Endometrial microvascular endothelial cells (primary cell): Measurements from ENCODE around the gene INSL3. TPM values are rescaled to one million over a fixed set of nuclear protein-coding genes. Genes with fewer than 3 reads are reported as not detected.
"Not testable (repeated sequence)": the region's sequence is repeated elsewhere in the genome, so short reads cannot be mapped to it uniquely, and the experiment has no call there.

Source experiments
- in situ Hi-C: cut with HindIII; loops from 2 replicates; pipeline ENCODE4 v1.10.0; 2017; ENCODE audit warnings: low sequenced_read_pairs, low pct_unique_long_range_greater_than_20kb; ENCODE audit errors: inconsistent ontology term
- total RNA-seq: library from RNA; depleted of rRNA; stranded (reverse); fragments of >200 nt; gene quantifications from one replicate; pipeline ENCODE4 v1.2.3, GENCODE V29; 2015; ENCODE audit errors: inconsistent ontology term

The INSL3 gene
- total RNA-seq, 1 donor from 2014 or later = not detected

- in situ Hi-C loops = no loop called here
Measured at GRCh38 chr19:17796013-17796837, 25.1 kb downstream of the INSL3 start.

GRCh38 chr19:17795495-17795856 lies 25.8 kb downstream of the INSL3 start:
- in situ Hi-C loops = no loop called here

DNA sequence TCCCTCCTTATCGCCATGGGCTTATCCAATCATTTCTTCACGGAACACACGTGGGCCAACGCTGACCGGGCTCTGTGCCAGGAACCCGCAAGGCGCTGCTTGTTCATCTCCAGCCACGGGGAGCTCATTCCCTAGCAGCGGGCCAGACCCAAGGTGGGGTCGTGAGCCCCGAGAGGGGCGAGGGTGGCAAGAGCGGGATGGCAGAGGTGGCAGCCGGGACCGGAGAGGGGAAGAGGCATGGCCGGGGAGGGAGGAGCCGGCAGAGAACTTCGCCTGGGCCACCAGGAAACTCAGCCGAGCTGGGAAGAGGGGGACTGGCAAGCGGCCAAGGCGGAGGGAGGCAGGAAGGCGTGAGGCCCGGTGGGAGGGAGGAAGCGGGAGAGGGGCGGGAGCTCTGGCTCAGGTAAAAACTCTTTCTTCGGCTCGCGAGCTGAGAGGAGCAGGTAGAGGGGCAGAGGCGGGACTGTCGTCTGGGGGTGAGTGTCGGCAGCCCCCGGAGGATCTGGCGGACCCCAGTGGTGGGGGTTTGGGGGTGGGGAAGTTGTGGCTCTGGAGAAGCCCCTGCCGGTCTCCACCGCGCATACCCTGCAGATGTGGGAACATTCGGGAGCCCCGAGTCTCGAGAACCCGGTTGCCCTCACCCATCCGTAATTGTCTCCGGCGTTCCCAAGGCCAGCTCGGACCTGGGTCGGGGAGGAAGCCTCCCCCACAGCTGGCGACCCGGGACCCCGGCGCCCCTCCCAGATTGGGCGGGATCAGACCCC lies 26.4 kb downstream of the INSL3 start, which contains the start of gene B3GNT3:
Gene B3GNT3, plus strand, starts transcription at position 408 of the 764 bp plus-strand sequence. CDS start 12,670 bp downstream, outside the sequence.
- in situ Hi-C loops = no loop called here

GRCh38 chr19:17794412-17794730 lies 26.9 kb downstream of the INSL3 start:
- in situ Hi-C loops = no loop called here

GRCh38 chr19:17790059-17790780 lies 31.1 kb downstream of the INSL3 start:
- in situ Hi-C loops = no loop called here

GRCh38 chr19:17788632-17789031 lies 32.7 kb downstream of the INSL3 start:
- in situ Hi-C loops = no loop called here

DNA sequence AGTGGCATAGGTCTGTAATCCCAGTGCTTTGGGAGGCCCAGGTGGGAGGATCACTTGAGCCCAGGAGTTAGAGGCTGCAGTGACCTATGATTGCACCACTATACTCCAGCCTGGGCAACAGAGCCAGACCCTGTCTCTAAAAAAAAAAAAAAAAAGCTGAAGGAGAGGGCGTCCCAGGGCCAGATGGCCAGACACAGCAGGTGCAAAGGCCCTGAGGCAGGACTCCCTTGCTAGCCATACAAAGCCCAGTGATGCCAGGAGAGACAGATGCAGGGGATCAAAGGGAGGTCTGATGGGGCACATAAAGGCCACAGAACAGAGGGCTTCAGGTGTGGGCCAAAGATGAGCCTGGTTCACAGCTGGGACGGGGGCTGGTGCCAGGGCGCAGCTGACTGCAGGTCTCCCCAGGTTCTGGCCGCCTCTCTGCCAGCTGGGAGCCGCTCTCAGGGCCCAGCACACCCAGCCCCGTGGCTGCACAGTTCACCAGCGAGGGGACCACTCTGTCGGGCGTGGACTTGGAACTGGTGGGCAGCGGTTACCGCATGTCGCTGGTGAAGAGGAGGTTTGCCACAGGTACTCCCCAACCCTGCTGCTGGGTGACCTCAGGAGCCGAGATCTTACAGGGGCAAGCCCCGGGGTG lies 33.9 kb downstream of the INSL3 start:
- in situ Hi-C loops = no loop called here

DNA sequence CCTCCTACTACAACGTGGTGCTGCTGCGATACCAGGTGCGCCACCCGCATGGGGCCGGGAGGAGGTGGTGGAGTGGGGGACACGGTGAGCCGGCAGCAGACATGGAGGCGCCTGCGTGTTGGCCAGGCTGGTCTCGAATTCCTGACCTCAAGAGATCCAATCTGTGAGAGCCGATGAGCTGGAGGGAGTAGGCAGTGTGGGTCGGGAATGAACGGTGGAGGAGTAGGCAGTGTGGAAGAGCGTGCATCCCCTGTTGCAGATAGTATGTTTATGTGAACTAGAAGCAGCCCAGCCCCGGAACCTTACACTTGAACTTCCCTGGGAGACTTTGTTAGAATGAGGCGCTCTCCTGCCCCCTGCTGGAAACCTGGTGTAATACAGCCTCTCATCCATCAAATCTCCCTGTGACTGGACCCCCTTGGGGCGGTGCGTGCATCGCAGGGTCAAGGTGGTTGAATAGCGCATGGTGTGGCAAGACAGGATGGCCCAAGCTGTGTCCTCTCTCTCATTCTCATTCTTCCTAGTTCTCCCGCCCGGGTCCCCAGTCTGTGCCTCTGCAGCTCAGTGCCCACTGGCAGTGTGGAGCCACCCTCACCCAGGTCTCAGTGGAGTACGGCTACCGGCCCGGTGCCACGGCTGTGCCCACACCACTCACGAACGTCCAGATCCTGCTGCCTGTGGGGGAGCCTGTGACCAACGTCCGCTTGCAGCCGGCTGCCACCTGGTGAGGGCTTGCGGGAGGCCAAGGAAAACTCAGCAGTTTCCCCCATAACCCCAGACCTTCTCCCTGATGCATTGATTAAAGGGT lies 36.9 kb downstream of the INSL3 start:
- in situ Hi-C loops = no loop called here

GRCh38 chr19:17783721-17784120 lies 37.6 kb downstream of the INSL3 start:
- in situ Hi-C loops = not testable (repeated sequence)

DNA sequence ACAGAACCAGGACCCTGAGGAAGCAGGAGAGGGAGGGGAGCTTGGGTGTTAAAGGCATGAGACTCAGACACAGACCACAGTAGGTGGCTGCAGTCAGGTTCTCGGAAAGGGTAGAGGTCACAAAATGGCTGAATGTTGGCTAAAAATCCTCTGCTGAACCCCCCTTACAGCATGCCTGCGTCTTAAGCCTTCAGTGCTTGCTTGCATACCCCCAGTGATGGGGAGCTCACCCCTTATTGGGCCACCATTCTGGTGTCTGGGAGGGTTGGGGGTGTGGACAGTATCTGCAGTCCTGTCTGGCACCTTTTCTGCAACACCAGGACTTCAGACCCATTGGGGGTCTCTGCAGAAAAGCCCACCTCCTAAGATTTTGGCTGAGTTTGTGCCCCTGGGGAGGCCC lies 40.5 kb downstream of the INSL3 start:
- in situ Hi-C loops = no loop called here

DNA sequence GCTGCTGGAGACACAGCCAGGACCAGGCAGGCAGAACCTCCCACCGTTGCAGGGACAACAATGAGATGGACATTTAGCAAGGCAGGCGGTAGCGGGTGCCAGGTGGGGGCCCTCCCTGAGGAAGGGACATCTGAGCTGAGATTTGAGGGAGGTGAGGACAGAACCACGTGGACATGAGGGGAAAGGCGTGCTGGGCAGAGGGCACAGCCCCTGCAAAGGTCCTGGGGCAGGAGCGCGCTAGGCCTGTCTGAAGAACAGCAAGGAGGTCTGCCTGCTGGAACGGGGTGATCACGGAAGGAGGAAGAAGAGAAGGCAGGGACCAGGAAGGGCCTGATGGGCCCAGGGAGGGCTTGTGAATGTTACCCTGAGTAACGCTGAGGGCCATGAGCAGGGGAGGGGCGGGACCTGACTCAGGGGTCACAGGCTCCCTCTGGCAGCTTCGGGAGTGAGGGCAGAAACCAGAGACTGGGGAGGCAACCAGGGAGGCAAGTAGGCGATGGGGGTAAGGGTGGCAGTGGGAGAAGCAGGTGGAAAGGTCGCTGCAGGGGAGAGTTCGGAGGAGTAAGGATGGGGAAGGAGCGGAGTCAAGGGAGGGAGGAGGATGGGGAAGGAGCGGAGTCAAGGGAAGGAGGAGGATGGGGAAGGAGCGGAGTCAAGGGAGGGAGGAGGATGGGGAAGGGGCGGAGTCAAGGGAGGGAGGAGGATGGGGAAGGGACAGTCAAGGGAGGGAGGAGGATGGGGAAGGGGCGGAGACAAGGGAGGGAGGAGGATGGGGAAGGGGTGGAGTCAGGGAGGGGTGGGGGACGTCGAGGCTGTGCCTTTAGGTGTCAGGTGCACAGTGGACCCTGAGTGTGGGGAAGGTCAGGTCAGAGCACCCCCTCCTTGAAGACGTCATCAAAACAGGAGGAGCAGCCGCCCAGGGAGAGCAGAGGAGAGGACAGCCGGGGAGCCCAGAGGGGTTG lies 42.1 kb downstream of the INSL3 start:
- in situ Hi-C loops = no loop called here

DNA sequence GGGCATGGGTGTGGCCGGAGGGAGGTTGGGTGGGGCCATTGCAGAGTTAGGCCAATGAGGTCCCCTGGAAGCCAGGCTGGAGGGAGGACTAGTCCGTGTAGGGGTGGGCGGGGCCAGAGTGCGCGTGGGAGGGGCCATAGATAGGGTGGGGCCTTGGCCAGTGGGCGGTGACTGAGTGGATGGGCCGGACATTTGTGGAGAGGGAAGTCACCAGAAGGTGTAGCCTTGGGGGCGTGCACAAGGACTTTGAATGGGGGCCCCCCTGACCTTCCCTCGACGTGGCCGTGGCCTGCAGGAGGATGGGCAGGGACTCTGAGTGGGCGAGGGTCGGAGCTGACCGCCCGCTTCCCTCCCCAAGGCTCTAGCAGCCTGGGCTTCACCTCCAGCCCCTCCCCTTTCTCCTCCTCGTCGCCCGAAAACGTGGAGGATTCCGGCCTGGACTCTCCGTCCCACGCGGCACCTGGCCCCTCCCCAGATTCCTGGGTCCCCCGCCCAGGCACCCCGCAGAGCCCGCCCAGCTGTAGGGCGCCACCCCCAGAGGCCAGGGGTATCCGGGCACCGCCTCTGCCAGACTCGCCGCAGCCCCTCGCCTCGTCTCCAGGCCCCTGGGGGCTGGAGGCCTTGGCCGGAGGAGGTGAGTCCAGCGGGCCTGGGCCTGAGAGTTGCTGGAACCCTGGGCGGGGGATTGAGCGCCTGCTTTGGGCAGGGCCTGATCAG lies 42.9 kb downstream of the INSL3 start:
- in situ Hi-C loops = no loop called here

DNA sequence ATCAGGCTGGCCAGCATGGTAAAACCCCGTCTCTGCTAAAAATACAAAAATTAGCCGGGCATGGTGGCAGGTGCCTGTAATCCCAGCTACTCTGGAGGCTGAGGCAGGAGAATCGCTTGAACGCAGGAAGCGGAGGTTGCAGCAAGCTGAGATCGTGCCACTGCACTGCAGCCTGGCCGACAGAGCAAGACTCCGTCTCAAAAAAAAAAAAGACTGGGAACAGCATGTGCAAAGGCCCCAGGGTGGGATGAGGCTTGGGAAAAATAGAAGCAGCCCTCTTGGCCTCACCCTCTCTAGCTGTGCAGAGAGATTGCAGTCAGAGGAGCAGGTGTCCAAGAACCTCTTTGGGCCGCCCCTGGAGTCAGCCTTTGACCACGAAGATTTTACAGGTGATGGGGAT lies 43.5 kb downstream of the INSL3 start:
- in situ Hi-C loops = not testable (repeated sequence)

GRCh38 chr19:17775991-17776803 lies 45.1 kb downstream of the INSL3 start:
- in situ Hi-C loops = no loop called here

DNA sequence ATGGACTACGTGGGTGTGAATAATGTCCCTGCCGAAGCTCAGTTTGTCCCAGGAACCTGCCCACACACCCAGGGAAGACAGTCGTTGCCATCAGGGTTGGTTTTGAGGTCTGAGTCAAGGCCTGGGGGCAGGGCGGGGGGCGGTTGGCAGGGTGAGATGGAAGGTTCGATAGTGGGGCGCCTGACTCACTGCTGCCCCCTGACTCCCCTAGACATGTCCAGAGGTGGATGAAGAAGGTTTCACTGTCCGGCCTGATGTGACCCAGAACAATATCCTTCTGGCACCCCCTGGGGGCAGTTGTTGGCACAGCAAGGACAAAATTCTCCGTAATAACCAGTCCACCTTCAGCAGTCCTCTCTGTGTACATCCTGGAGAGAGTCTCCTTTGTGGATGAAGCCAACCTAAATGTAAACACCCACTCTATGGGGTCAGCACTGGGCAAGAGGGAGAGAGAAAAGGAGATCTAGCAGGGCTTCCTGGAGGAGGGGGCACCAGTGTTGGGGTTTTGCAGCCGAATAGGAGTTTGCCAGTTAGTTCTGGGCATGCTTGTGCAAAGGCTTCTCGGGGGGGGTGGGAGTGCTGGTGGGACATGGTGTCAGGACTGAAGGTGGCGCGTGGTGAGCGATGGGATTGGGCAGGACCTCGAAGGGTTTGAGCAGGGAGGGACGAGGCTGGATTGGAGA lies 45.9 kb downstream of the INSL3 start:
- in situ Hi-C loops = no loop called here

DNA sequence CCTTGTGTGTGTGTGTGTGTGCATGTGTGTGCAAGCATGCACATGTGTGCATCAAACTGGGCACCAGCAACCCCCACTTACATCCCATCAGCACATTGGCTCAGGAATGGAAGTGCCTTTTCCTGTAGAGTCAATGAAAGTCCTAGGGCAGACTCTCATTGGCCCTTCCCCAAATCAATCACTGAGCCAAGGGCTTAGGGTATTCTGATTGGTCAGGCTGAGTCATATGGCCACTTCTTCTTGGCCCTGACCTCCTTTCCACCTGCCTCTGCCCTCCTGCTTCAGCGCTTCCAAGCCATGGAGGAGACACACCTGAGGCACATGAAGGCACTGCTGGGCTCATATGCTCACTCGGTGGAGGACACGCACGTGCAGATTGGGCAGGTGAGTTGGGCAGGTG lies 49.1 kb downstream of the INSL3 start:
- in situ Hi-C loops = no loop called here
